ENCODE measurements around the gene SAPCD2. TPM values are rescaled to one million over a fixed set of nuclear protein-coding genes. Genes with fewer than 3 reads are reported as not detected.
A peak's percentile ranks its signal among the peaks of the same experiment; 100 is the strongest.

Gene SAPCD2
- total and polyA plus RNA-seq, 2 of the 8 experiments (the other 6 are each of a cell fraction or from before 2014, with no cell fraction given) = 12.7 to 32.1 TPM

- TF ChIP-seq CTCF (IDR thresholded peaks at IDR 0.05; ENCODE audit: control extremely low read depth in 1 of 3, insufficient read depth in 1 of 3, low read depth in 1 of 3, low read length in 3 of 3) (no peak), PHF8 (conservative IDR thresholded peaks at IDR 0.05; ENCODE audit: low read depth, low read length) (0 out of 2 replicates have a peak, but pooled peaks have one; percentile 20), SIRT6 (IDR thresholded peaks at IDR 0.05; ENCODE audit: low read length) (no peak), KDM4A (IDR thresholded peaks at IDR 0.05; ENCODE audit: low read depth, low read length, severe bottlenecking) (peak; percentile 55)
Observed at GRCh38 chr9:137053944-137054931, 16.1 kb downstream of the SAPCD2 start, which contains the start of gene ENTPD2 (continued).
